K562 (cell line): ENCODE results near the gene ACTN4. TPM values are rescaled to one million over a fixed set of nuclear protein-coding genes. Genes with fewer than 3 reads are reported as not detected.

Source experiments
- ATAC-seq: fragments of 200-7000 bp; cut with Tn5 transposase; 3 replicates; pipeline ENCODE4 v1.9.1; 2020; ENCODE audit warnings: moderate library complexity
- BruUV-seq: library from RNA; stranded (reverse); fragments of 400-500 nt; replicated peaks from 2 replicates; lab custom pipeline; 2021; lab: Mats Ljungman, UMichigan
- CTCF ChIA-PET: fragments of 300-600 bp; formaldehyde crosslinking; extraction: SDS; loops from one replicate; lab custom pipeline; 2021; ENCODE audit warnings: low intra/inter-chr PET ratio; lab: Yijun Ruan, JAX
- POLR2A ChIA-PET: fragments of 300-600, 350-650 bp; sonication (Branson Sonifier 250); formaldehyde crosslinking; extraction: SDS; loops from one replicate; lab custom pipeline; 2021; ENCODE audit warnings: antibody characterized with exemption, inconsistent platforms; lab: Yijun Ruan, JAX
- DNase-seq, 4 experiments: peaks; one replicate each; pipeline versions ENCODE4 v3.0.0 to v3.0.0-alpha.2; 2011 to 2018; ENCODE audit warnings: low spot score in 3 of 4, mixed read lengths in 3 of 4; ENCODE audit errors: extremely low read depth in 1 of 4
- FAIRE-seq: peaks from 2 replicates; lab custom pipeline; 2011; peaks lifted over from hg19 to GRCh38; lab: Jason Lieb, UNC
- H2AFZ ChIP-seq: 2 replicates; pipeline ENCODE4 v1.6.0; 2011; ENCODE audit warnings: low read depth, low read length, control low read depth, inconsistent platforms
- H3K27ac ChIP-seq: fragments of 200-600 bp; 3 replicates; pipeline ENCODE4 v1.8.0; 2011; ENCODE audit warnings: low read depth, mild to moderate bottlenecking, control low read depth, inconsistent platforms, low read length, moderate library complexity, mixed read lengths; ENCODE audit errors: extremely low read depth
- H3K27me3 ChIP-seq, 2 experiments: fragments of 300-600 bp in 1 of 2; 2 replicates in 1 of 2; 3 replicates in 1 of 2; pipeline versions ENCODE4 v1.6.0 to v1.8.0; 2011; ENCODE audit warnings: inconsistent platforms in 2 of 2, low read length in 2 of 2, mild to moderate bottlenecking in 1 of 2, mixed read lengths in 1 of 2, moderate library complexity in 1 of 2; ENCODE audit not compliant: control insufficient read depth in 2 of 2, insufficient read depth in 2 of 2
- H3K36me3 ChIP-seq: fragments of 300-600 bp; 3 replicates; pipeline ENCODE4 v1.8.0; 2011; ENCODE audit warnings: mild to moderate bottlenecking, low read length, inconsistent platforms; ENCODE audit not compliant: control insufficient read depth, insufficient read depth
- H3K4me1 ChIP-seq, 2 experiments: fragments of 200-600 bp in 1 of 2; replicated peaks in 1 of 2; 2 replicates in 1 of 2; 3 replicates in 1 of 2; pipeline versions ENCODE4 v1.5.1 to v1.8.0; 2011; ENCODE audit warnings: inconsistent platforms in 2 of 2, low read length in 2 of 2, mild to moderate bottlenecking in 1 of 2, mixed read lengths in 1 of 2, moderate library complexity in 1 of 2; ENCODE audit not compliant: control insufficient read depth in 2 of 2, insufficient read depth in 2 of 2
- H3K4me2 ChIP-seq: 2 replicates; pipeline ENCODE4 v1.6.1; 2011; ENCODE audit warnings: low read length, control low read depth, inconsistent platforms, mixed read lengths; ENCODE audit not compliant: insufficient read depth
- H3K4me3 ChIP-seq: fragments of 200-600 bp; sonication (generic), shearing (Covaris generic); 2 replicates; pipeline ENCODE4 v1.5.1; 2016; ENCODE audit warnings: control low read depth, inconsistent platforms
- H3K79me2 ChIP-seq: fragments of 200-600 bp; 3 replicates; pipeline ENCODE4 v1.8.0; 2011; ENCODE audit warnings: low read length, inconsistent platforms; ENCODE audit not compliant: control insufficient read depth, insufficient read depth
- H3K9ac ChIP-seq, 2 experiments: 2 replicates each; pipeline versions ENCODE4 v1.6.0 to v1.6.1; 2011; ENCODE audit warnings: low read depth in 2 of 2, low read length in 2 of 2, control low read depth in 1 of 2, inconsistent platforms in 1 of 2, mild to moderate bottlenecking in 1 of 2, mixed read lengths in 1 of 2; ENCODE audit not compliant: insufficient read depth in 1 of 2
- H3K9me1 ChIP-seq: one replicate; pipeline ENCODE4 v1.6.0; 2011; ENCODE audit warnings: inconsistent platforms, mild to moderate bottlenecking, low read length, moderate library complexity; ENCODE audit not compliant: control insufficient read depth, insufficient read depth
- H3K9me3 ChIP-seq: replicated peaks from 2 replicates; pipeline ENCODE4 v1.5.1; 2011; ENCODE audit warnings: low read depth, low read length, inconsistent platforms; ENCODE audit not compliant: control insufficient read depth, insufficient read depth
- H4K20me1 ChIP-seq: replicated peaks from 2 replicates; pipeline ENCODE4 v1.6.1; 2011; ENCODE audit warnings: low read length, inconsistent platforms, mixed read lengths; ENCODE audit not compliant: control insufficient read depth, insufficient read depth
- NFXL1 ChIP-seq: fragments of 450-650 bp; formaldehyde crosslinking; IDR thresholded peaks from 2 replicates; pipeline ENCODE4 v1.4.0; 2021; ENCODE audit warnings: mild to moderate bottlenecking
- POLR2G ChIP-seq: fragments of 200-400 bp; formaldehyde crosslinking; IDR thresholded peaks from 2 replicates; pipeline ENCODE4 v1.6.1; 2017; ENCODE audit warnings: low read depth, mild to moderate bottlenecking, antibody characterized with exemption, low read length, moderate library complexity
- RBM22 ChIP-seq: fragments of 200-400 bp; formaldehyde crosslinking; IDR thresholded peaks from 2 replicates; pipeline ENCODE4 v1.6.1; 2018; ENCODE audit warnings: low read length, low read depth; ENCODE audit not compliant: poor library complexity, severe bottlenecking
- STAT5B ChIP-seq: fragments of 250-450 bp; sonication (Bioruptor Pico); IDR thresholded peaks from 2 replicates; pipeline ENCODE4 v1.8.0; 2021; ENCODE audit warnings: mild to moderate bottlenecking, inconsistent platforms
- WGBS: fragments of 100-300 bp; shearing (Covaris generic); methylation state at CpG from one replicate; pipeline ENCODE4 v1.1.6; 2016; ENCODE audit warnings: low coverage, mixed read lengths; ENCODE audit not compliant: insufficient coverage; ENCODE audit errors: missing lambda C conversion rate; 5-methylcytosine and 5-hydroxymethylcytosine counted together
- in situ Hi-C: fragments of 300-500 bp; cut with MboI; formaldehyde crosslinking; loops from 4 replicates; pipeline ENCODE4 v1.15.0; 2018; ENCODE audit warnings: inconsistent platforms, mixed read lengths
- intact Hi-C: fragments of 100-400 bp; cut with micrococcal nuclease; formaldehyde crosslinking; loops from 2 replicates; pipeline ENCODE4 v1.14.2; 2022
- polyA plus RNA-seq, 8 experiments: library from polyadenylated mRNA; depleted of rRNA in 4 of 8; stranded (reverse) in 5 of 8; unstranded in 3 of 8; fragments of >200 nt; fragmentation: Nextera tagmentation in 2 of 8; fragmentation: Illumina TruSeq in 1 of 8; extraction: Ambion mirVana in 2 of 8; extraction: Trizol in 1 of 8; gene quantifications; 2 replicates each; pipeline versions ENCODE4 v1.2.1 to v1.2.3, GENCODE V29; 2011 to 2014; ENCODE audit warnings: inconsistent platforms in 1 of 8, missing spikeins in 1 of 8
- total RNA-seq, 7 experiments: library from RNA; depleted of rRNA in 6 of 7; stranded (reverse); fragments of >200 nt in 6 of 7; fragmentation: Illumina TruSeq in 2 of 7; extraction: Trizol in 2 of 7; gene quantifications; 2 replicates each; pipeline versions ENCODE4 v1.2.1 to v1.2.3, GENCODE V29; 2011 to 2021; ENCODE audit warnings: low replicate concordance in 1 of 7
- TF ChIP-seq, protein P1 (sequence below): fragments of 250-450 bp; sonication (Bioruptor Pico); IDR thresholded peaks from 2 replicates; pipeline ENCODE4 v1.8.0; 2022; ENCODE audit warnings: moderate library complexity, mild to moderate bottlenecking, inconsistent platforms
- TF ChIP-seq, protein P2 (sequence below): fragments of 450-650 bp; formaldehyde crosslinking; IDR thresholded peaks from 2 replicates; pipeline ENCODE4 v1.4.0; 2020; ENCODE audit warnings: mild to moderate bottlenecking, mixed read lengths

ACTN4 gene
- total and polyA plus RNA-seq, 9 of the 15 experiments (the other 6 are each of a cell fraction or from before 2014, with no cell fraction given), result 3.1 to 385 (median 125) TPM

DNA sequence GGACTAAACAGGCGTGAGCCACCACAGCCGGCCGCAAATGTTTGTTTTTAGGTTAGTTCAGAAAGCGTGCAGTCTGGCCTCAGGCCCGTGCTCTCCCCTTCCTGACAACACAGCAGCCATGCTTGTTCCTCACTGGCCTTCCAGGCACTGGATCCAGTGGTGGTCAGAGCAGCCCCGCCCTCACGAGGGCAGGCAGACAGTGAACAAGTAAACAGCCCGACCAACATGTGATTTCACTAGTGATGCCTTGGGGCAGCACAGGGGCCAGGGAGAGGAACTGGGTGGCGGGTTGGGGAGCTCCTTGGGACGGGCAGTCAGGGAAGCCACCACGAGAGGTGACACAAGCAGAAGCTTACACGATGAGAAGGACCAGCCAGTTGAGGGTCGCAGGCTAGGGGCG lies 56.1 kb downstream of the ACTN4 start:
- Histone ChIP-seq H3K27me3 (no peaks in the 10 kb centered on the region), H4K20me1 (peaks cover 5% of the 10 kb centered on the region; the same call in 1 of the 2 replicates), H3K36me3 (peaks cover 96% of the 10 kb centered on the region; the same call in 2 of the 3 replicates), H3K9ac (peak overlapping the region in 1 of 2 experiments; percentile 54; a peak in 2 of 4 replicates), H3K4me1 (peaks cover 0 to 11% of the 10 kb centered on the region in 2 experiments; a peak in 1 of 5 replicates), H3K27ac (no peak overlapping the region), H3K79me2 (peaks cover 15% of the 10 kb centered on the region), H3K4me3 (no peak overlapping the region), H2AFZ (no peak overlapping the region), H3K4me2 (no peak overlapping the region), H3K9me1 (peaks cover 2% of the 10 kb centered on the region), H3K9me3 (no peaks in the 10 kb centered on the region)
- in situ Hi-C loops (no loop called here), intact Hi-C loops (no loop called here)
- no TSS peak for BruUV-seq
- no peak for FAIRE-seq
- ChIA-PET CTCF (no interaction called here), POLR2A (no interaction called here)
- TF ChIP-seq RBM22 (peak; percentile 38), NFXL1 (CRISPR knock-in tag) (no peak), STAT5B (CRISPR knock-in tag) (no peak), POLR2G (peak; percentile 43)
- TF ChIP-seq, protein P1, sequence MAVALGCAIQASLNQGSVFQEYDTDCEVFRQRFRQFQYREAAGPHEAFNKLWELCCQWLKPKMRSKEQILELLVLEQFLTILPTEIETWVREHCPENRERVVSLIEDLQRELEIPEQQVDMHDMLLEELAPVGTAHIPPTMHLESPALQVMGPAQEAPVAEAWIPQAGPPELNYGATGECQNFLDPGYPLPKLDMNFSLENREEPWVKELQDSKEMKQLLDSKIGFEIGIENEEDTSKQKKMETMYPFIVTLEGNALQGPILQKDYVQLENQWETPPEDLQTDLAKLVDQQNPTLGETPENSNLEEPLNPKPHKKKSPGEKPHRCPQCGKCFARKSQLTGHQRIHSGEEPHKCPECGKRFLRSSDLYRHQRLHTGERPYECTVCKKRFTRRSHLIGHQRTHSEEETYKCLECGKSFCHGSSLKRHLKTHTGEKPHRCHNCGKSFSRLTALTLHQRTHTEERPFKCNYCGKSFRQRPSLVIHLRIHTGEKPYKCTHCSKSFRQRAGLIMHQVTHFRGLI, result no peak
- TF ChIP-seq, protein P2, sequence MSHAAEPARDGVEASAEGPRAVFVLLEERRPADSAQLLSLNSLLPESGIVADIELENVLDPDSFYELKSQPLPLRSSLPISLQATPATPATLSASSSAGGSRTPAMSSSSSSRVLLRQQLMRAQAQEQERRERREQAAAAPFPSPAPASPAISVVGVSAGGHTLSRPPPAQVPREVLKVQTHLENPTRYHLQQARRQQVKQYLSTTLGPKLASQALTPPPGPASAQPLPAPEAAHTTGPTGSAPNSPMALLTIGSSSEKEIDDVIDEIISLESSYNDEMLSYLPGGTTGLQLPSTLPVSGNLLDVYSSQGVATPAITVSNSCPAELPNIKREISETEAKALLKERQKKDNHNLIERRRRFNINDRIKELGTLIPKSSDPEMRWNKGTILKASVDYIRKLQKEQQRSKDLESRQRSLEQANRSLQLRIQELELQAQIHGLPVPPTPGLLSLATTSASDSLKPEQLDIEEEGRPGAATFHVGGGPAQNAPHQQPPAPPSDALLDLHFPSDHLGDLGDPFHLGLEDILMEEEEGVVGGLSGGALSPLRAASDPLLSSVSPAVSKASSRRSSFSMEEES, result no peak
- ATAC-seq, result no peak
- DNase-seq, result no peak
- 93% methylated on average over 14 of the region's 14 CpGs for WGBS
